ENCODE results near the gene MGAT3. TPM values are rescaled to one million over a fixed set of nuclear protein-coding genes. Genes with fewer than 3 reads are reported as not detected.

Gene MGAT3
- total and polyA plus RNA-seq, 9 of the 15 experiments (the other 6 are each of a cell fraction or from before 2014, with no cell fraction given) = 0.10 to 11.5 (median 4.6) TPM

DNA sequence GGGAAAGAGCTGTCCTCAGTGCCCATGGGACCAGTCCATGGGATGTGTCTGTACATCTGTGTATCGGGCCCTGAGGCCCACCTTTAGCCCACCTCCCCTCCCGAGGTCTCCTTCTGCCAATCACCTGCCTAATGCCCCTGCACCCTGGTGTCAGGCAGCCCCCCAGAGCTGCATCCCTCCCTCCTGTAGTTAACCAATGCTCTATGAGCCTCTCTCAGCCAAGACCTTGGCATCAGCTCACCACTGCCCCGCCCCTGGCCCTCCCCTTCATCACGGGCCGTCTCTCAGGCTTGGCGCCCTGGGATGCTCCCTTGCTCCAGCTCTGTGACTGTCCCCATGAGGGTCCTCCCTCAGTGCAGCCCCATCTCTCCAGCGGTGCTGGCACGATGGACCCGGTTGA lies 18.5 kb downstream of the MGAT3 start:
- ATAC-seq = no peak
- no peaks in the 10 kb centered on the region for H3K9me1 ChIP-seq (ENCODE audit: control insufficient read depth, insufficient read depth, low read length)
- H2AFZ ChIP-seq (ENCODE audit: low read depth, low read length) = no peak overlapping the region
- no peaks in the 10 kb centered on the region for H3K9me3 ChIP-seq (replicated peaks; ENCODE audit: control insufficient read depth, insufficient read depth, low read depth, low read length)
- DNase-seq (ENCODE audit: extremely low read depth in 1 of 4, low spot score in 3 of 4) = no peak
- peaks cover 44% of the 10 kb centered on the region for H3K79me2 ChIP-seq (ENCODE audit: control insufficient read depth, insufficient read depth, low read length)
- no peaks in the 10 kb centered on the region for H3K27me3 ChIP-seq (ENCODE audit: control insufficient read depth in 2 of 2, insufficient read depth in 2 of 2, low read length in 2 of 2)
- BruUV-seq (replicated peaks) = no TSS peak
- WGBS (ENCODE audit: insufficient coverage, low coverage, missing lambda C conversion rate) = 96% methylated on average over 3 of the region's 9 CpGs
- no peak overlapping the region for H3K9ac ChIP-seq (ENCODE audit: insufficient read depth in 1 of 2, low read depth in 2 of 2, low read length in 2 of 2)
- no peak for TF ChIP-seq SNRNP70 (optimal IDR thresholded peaks at IDR 0.05; ENCODE audit: low read depth, low read length)
- TF ChIP-seq RBM39 (optimal IDR thresholded peaks at IDR 0.05; ENCODE audit: low read depth, low read length) = no peak
- no peak for TF ChIP-seq MEF2A (IDR thresholded peaks at IDR 0.05; ENCODE audit: control insufficient read depth, low read depth, low read length)
- TF ChIP-seq POLR2AphosphoS5 (IDR thresholded peaks at IDR 0.05; ENCODE audit: control insufficient read depth, insufficient read depth, low read depth, low read length) = no peak
- TF ChIP-seq, protein P1, sequence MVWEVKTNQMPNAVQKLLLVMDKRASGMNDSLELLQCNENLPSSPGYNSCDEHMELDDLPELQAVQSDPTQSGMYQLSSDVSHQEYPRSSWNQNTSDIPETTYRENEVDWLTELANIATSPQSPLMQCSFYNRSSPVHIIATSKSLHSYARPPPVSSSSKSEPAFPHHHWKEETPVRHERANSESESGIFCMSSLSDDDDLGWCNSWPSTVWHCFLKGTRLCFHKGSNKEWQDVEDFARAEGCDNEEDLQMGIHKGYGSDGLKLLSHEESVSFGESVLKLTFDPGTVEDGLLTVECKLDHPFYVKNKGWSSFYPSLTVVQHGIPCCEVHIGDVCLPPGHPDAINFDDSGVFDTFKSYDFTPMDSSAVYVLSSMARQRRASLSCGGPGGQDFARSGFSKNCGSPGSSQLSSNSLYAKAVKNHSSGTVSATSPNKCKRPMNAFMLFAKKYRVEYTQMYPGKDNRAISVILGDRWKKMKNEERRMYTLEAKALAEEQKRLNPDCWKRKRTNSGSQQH (CRISPR knock-in tag; IDR thresholded peaks at IDR 0.05) = no peak
- TF ChIP-seq ZBTB7A (IDR thresholded peaks at IDR 0.05; ENCODE audit: borderline replicate concordance, control insufficient read depth, low read depth, low read length) = no peak
- TF ChIP-seq, protein P2, sequence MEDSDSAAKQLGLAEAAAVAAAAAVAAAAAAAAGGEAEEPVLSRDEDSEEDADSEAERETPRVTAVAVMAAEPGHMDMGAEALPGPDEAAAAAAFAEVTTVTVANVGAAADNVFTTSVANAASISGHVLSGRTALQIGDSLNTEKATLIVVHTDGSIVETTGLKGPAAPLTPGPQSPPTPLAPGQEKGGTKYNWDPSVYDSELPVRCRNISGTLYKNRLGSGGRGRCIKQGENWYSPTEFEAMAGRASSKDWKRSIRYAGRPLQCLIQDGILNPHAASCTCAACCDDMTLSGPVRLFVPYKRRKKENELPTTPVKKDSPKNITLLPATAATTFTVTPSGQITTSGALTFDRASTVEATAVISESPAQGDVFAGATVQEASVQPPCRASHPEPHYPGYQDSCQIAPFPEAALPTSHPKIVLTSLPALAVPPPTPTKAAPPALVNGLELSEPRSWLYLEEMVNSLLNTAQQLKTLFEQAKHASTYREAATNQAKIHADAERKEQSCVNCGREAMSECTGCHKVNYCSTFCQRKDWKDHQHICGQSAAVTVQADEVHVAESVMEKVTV (CRISPR knock-in tag; IDR thresholded peaks at IDR 0.05) = no peak
- TF ChIP-seq, protein P3, sequence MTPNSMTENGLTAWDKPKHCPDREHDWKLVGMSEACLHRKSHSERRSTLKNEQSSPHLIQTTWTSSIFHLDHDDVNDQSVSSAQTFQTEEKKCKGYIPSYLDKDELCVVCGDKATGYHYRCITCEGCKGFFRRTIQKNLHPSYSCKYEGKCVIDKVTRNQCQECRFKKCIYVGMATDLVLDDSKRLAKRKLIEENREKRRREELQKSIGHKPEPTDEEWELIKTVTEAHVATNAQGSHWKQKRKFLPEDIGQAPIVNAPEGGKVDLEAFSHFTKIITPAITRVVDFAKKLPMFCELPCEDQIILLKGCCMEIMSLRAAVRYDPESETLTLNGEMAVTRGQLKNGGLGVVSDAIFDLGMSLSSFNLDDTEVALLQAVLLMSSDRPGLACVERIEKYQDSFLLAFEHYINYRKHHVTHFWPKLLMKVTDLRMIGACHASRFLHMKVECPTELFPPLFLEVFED (CRISPR knock-in tag; conservative IDR thresholded peaks at IDR 0.05) = no peak
- H3K4me1 ChIP-seq (replicated peaks in 1 of 2; ENCODE audit: control insufficient read depth in 2 of 2, insufficient read depth in 2 of 2, low read length in 2 of 2) = peaks cover 45 to 78% of the 10 kb centered on the region in 2 experiments
- in situ Hi-C loops (cut with MboI) = no loop called here
- no peak overlapping the region for H3K4me2 ChIP-seq (ENCODE audit: insufficient read depth, low read length)
- ChIA-PET CTCF (ENCODE audit: low intra/inter-chr PET ratio) (no interaction called here), POLR2A (interaction anchor here (0.5 to 1.3 kb wide), 5 partner anchors 9 to 66 kb away, joined by 3 to 5 read pairs (median 4); no protein-coding TSS in a partner anchor)
- no peak overlapping the region for H3K4me3 ChIP-seq
- no peak for FAIRE-seq
- no peaks in the 10 kb centered on the region for H4K20me1 ChIP-seq (replicated peaks; ENCODE audit: control insufficient read depth, insufficient read depth, low read length)
- H3K27ac ChIP-seq (ENCODE audit: extremely low read depth, low read depth, low read length) = no peak overlapping the region
- intact Hi-C loops (cut with micrococcal nuclease) = no loop called here
- H3K36me3 ChIP-seq (ENCODE audit: control insufficient read depth, insufficient read depth, low read length) = peaks cover 9% of the 10 kb centered on the region; the same call in 2 of the 3 replicates
